ENCODE measurements around the gene CMTM7.
A peak's percentile ranks its signal among the peaks of the same experiment; 100 is the strongest.

CMTM7 gene

GRCh38 chr3:32442766-32443165 is 51.1 kb downstream of the CMTM7 start:
- Histone ChIP-seq H3K27ac (ENCODE audit: insufficient read depth in 1 of 2, low read depth in 1 of 2, low read length in 2 of 2, poor library complexity in 1 of 2, severe bottlenecking in 2 of 2) (no peak overlapping the region), H3K9me3 (ENCODE audit: control extremely low read depth in 1 of 5, control insufficient read depth in 4 of 5, insufficient read depth in 2 of 5, low read depth in 1 of 5, low read length in 4 of 5) (peaks cover 0 to 9% (median 2%) of the 10 kb centered on the region in 5 experiments), H3K4me1 (ENCODE audit: control extremely low read depth in 1 of 4, control insufficient read depth in 4 of 4, insufficient read depth in 4 of 4, low read length in 3 of 4) (peaks cover 0 to 12% (median 3%) of the 10 kb centered on the region in 4 experiments), H3K36me3 (ENCODE audit: control insufficient read depth in 4 of 4, insufficient read depth in 4 of 4, low read length in 3 of 4) (peaks cover 6 to 42% (median 19%) of the 10 kb centered on the region in 4 experiments), H3K4me3 (ENCODE audit: control insufficient read depth in 1 of 7, extremely low read depth in 1 of 7, insufficient read depth in 4 of 7, low read depth in 2 of 7, low read length in 6 of 7) (no peak overlapping the region), H3K27me3 (replicated peaks in 2 of 5; ENCODE audit: control insufficient read depth in 4 of 5, insufficient read depth in 5 of 5, low read length in 4 of 5) (no peaks in the 10 kb centered on the region)
- POLR2A ChIA-PET, result no interaction called here
- DNase-seq, result no peak
- CTCF ChIA-PET, result interaction anchor here (0.9 to 1.5 kb wide), 4 partner anchors 10 to 18 kb away, joined by 3 to 4 read pairs (median 3); no protein-coding TSS in a partner anchor
- 94% methylated on average over 2 of the region's 3 CpGs for WGBS (ENCODE audit: insufficient coverage)

- CTCF ChIA-PET, result interaction anchor here (0.8 to 1.3 kb wide), 3 partner anchors 11 to 24 kb away, joined by 3 to 4 read pairs (median 3); no protein-coding TSS in a partner anchor
Observed at GRCh38 chr3:32443478-32443877, 51.8 kb downstream of the CMTM7 start.

GRCh38 chr3:32447865-32448400 is 56.3 kb downstream of the CMTM7 start:
- Histone ChIP-seq H3K9me3 (ENCODE audit: control extremely low read depth in 1 of 5, control insufficient read depth in 4 of 5, insufficient read depth in 2 of 5, low read depth in 1 of 5, low read length in 4 of 5) (peaks cover 0 to 9% (median 2%) of the 10 kb centered on the region in 5 experiments), H3K36me3 (ENCODE audit: control insufficient read depth in 4 of 4, insufficient read depth in 4 of 4, low read length in 3 of 4) (peaks cover 13 to 67% (median 51%) of the 10 kb centered on the region in 4 experiments), H3K27me3 (replicated peaks in 2 of 5; ENCODE audit: control insufficient read depth in 4 of 5, insufficient read depth in 5 of 5, low read length in 4 of 5) (no peaks in the 10 kb centered on the region), H3K4me1 (ENCODE audit: control extremely low read depth in 1 of 4, control insufficient read depth in 4 of 4, insufficient read depth in 4 of 4, low read length in 3 of 4) (no peaks in the 10 kb centered on the region), H3K4me3 (ENCODE audit: control insufficient read depth in 1 of 7, extremely low read depth in 1 of 7, insufficient read depth in 4 of 7, low read depth in 2 of 7, low read length in 6 of 7) (no peak overlapping the region), H3K27ac (ENCODE audit: insufficient read depth in 1 of 2, low read depth in 1 of 2, low read length in 2 of 2, poor library complexity in 1 of 2, severe bottlenecking in 2 of 2) (no peak overlapping the region)
- POLR2A ChIA-PET, result no interaction called here
- no peak for DNase-seq
- WGBS (ENCODE audit: insufficient coverage), result no CpG with 5 or more reads among the region's 1 CpG
- CTCF ChIA-PET, result interaction anchor here (1.0 to 3.1 kb wide), 2 partner anchors 13 to 21 kb away, joined by 3 to 19 read pairs; no protein-coding TSS in a partner anchor

More at GRCh38 chr3:32443478-32443877, 51.8 kb downstream of the CMTM7 start:
- H3K9me3 ChIP-seq (ENCODE audit: control extremely low read depth in 1 of 5, control insufficient read depth in 4 of 5, insufficient read depth in 2 of 5, low read depth in 1 of 5, low read length in 4 of 5), result peaks cover 0 to 9% (median 2%) of the 10 kb centered on the region in 5 experiments
- H3K4me3 ChIP-seq (ENCODE audit: control insufficient read depth in 1 of 7, extremely low read depth in 1 of 7, insufficient read depth in 4 of 7, low read depth in 2 of 7, low read length in 6 of 7), result no peak overlapping the region
- peak in 1 of 3 donors; percentile 19 for DNase-seq
- H3K4me1 ChIP-seq (ENCODE audit: control extremely low read depth in 1 of 4, control insufficient read depth in 4 of 4, insufficient read depth in 4 of 4, low read length in 3 of 4), result peaks cover 0 to 7% (median under 1%) of the 10 kb centered on the region in 4 experiments
- no peak overlapping the region for H3K27ac ChIP-seq (ENCODE audit: insufficient read depth in 1 of 2, low read depth in 1 of 2, low read length in 2 of 2, poor library complexity in 1 of 2, severe bottlenecking in 2 of 2)
- 100% methylated on average over 1 of the region's 1 CpG for WGBS (ENCODE audit: insufficient coverage)
- POLR2A ChIA-PET, result no interaction called here
- H3K27me3 ChIP-seq (replicated peaks in 2 of 5; ENCODE audit: control insufficient read depth in 4 of 5, insufficient read depth in 5 of 5, low read length in 4 of 5), result no peaks in the 10 kb centered on the region
- peaks cover 10 to 49% (median 23%) of the 10 kb centered on the region in 4 experiments for H3K36me3 ChIP-seq (ENCODE audit: control insufficient read depth in 4 of 4, insufficient read depth in 4 of 4, low read length in 3 of 4)

- ChIA-PET CTCF (interaction anchor here (1.0 to 3.1 kb wide), 4 partner anchors 8 to 74 kb away, joined by 3 to 19 read pairs (median 6); no protein-coding TSS in a partner anchor), POLR2A (no interaction called here)
- no peaks in the 10 kb centered on the region for H3K4me1 ChIP-seq (ENCODE audit: control extremely low read depth in 1 of 4, control insufficient read depth in 4 of 4, insufficient read depth in 4 of 4, low read length in 3 of 4)
- WGBS (ENCODE audit: insufficient coverage), result 86% methylated on average over 12 of the region's 14 CpGs
- no peak overlapping the region for H3K27ac ChIP-seq (ENCODE audit: insufficient read depth in 1 of 2, low read depth in 1 of 2, low read length in 2 of 2, poor library complexity in 1 of 2, severe bottlenecking in 2 of 2)
- peaks cover 16 to 69% (median 49%) of the 10 kb centered on the region in 4 experiments for H3K36me3 ChIP-seq (ENCODE audit: control insufficient read depth in 4 of 4, insufficient read depth in 4 of 4, low read length in 3 of 4)
- DNase-seq, result no peak
- peaks cover 0 to 9% (median 2%) of the 10 kb centered on the region in 5 experiments for H3K9me3 ChIP-seq (ENCODE audit: control extremely low read depth in 1 of 5, control insufficient read depth in 4 of 5, insufficient read depth in 2 of 5, low read depth in 1 of 5, low read length in 4 of 5)
- H3K27me3 ChIP-seq (replicated peaks in 2 of 5; ENCODE audit: control insufficient read depth in 4 of 5, insufficient read depth in 5 of 5, low read length in 4 of 5), result no peaks in the 10 kb centered on the region
- H3K4me3 ChIP-seq (ENCODE audit: control insufficient read depth in 1 of 7, extremely low read depth in 1 of 7, insufficient read depth in 4 of 7, low read depth in 2 of 7, low read length in 6 of 7), result no peak overlapping the region
Observed at GRCh38 chr3:32448686-32449474, 57.2 kb downstream of the CMTM7 start.

- ChIA-PET POLR2A (no interaction called here), CTCF (interaction anchor here (1.1 to 3.1 kb wide), 5 partner anchors 9 to 75 kb away, joined by 3 to 19 read pairs (median 10); no protein-coding TSS in a partner anchor)
- DNase-seq, result no peak
- no peaks in the 10 kb centered on the region for H3K4me1 ChIP-seq (ENCODE audit: control extremely low read depth in 1 of 4, control insufficient read depth in 4 of 4, insufficient read depth in 4 of 4, low read length in 3 of 4)
- H3K9me3 ChIP-seq (ENCODE audit: control extremely low read depth in 1 of 5, control insufficient read depth in 4 of 5, insufficient read depth in 2 of 5, low read depth in 1 of 5, low read length in 4 of 5), result peaks cover 0 to 9% (median 2%) of the 10 kb centered on the region in 5 experiments
- WGBS (ENCODE audit: insufficient coverage), result 100% methylated on average over 1 of the region's 3 CpGs
- H3K36me3 ChIP-seq (ENCODE audit: control insufficient read depth in 4 of 4, insufficient read depth in 4 of 4, low read length in 3 of 4), result peaks cover 11 to 74% (median 53%) of the 10 kb centered on the region in 4 experiments
- no peak overlapping the region for H3K27ac ChIP-seq (ENCODE audit: insufficient read depth in 1 of 2, low read depth in 1 of 2, low read length in 2 of 2, poor library complexity in 1 of 2, severe bottlenecking in 2 of 2)
- no peaks in the 10 kb centered on the region for H3K27me3 ChIP-seq (replicated peaks in 2 of 5; ENCODE audit: control insufficient read depth in 4 of 5, insufficient read depth in 5 of 5, low read length in 4 of 5)
- H3K4me3 ChIP-seq (ENCODE audit: control insufficient read depth in 1 of 7, extremely low read depth in 1 of 7, insufficient read depth in 4 of 7, low read depth in 2 of 7, low read length in 6 of 7), result no peak overlapping the region
Observed at GRCh38 chr3:32449691-32450090, 58.0 kb downstream of the CMTM7 start.

- Histone ChIP-seq H3K36me3 (ENCODE audit: control insufficient read depth in 4 of 4, insufficient read depth in 4 of 4, low read length in 3 of 4) (peaks cover 12 to 81% (median 57%) of the 10 kb centered on the region in 4 experiments), H3K27me3 (replicated peaks in 2 of 5; ENCODE audit: control insufficient read depth in 4 of 5, insufficient read depth in 5 of 5, low read length in 4 of 5) (no peaks in the 10 kb centered on the region), H3K9me3 (ENCODE audit: control extremely low read depth in 1 of 5, control insufficient read depth in 4 of 5, insufficient read depth in 2 of 5, low read depth in 1 of 5, low read length in 4 of 5) (peaks cover 0 to 7% (median 2%) of the 10 kb centered on the region in 5 experiments), H3K4me1 (ENCODE audit: control extremely low read depth in 1 of 4, control insufficient read depth in 4 of 4, insufficient read depth in 4 of 4, low read length in 3 of 4) (no peaks in the 10 kb centered on the region), H3K4me3 (ENCODE audit: control insufficient read depth in 1 of 7, extremely low read depth in 1 of 7, insufficient read depth in 4 of 7, low read depth in 2 of 7, low read length in 6 of 7) (no peak overlapping the region), H3K27ac (ENCODE audit: insufficient read depth in 1 of 2, low read depth in 1 of 2, low read length in 2 of 2, poor library complexity in 1 of 2, severe bottlenecking in 2 of 2) (no peak overlapping the region)
- WGBS (ENCODE audit: insufficient coverage), result 100% methylated on average over 1 of the region's 2 CpGs
- ChIA-PET POLR2A (interaction anchor here (0.5 kb wide), 1 partner anchor 47 kb away, joined by 3 read pairs; no protein-coding TSS in a partner anchor), CTCF (interaction anchor here (1.1 to 3.1 kb wide), 6 partner anchors 10 to 76 kb away, joined by 3 to 19 read pairs (median 6); no protein-coding TSS in a partner anchor)
- no peak for DNase-seq
Observed at GRCh38 chr3:32450426-32450825, 58.8 kb downstream of the CMTM7 start.

Data from common myeloid progenitor, CD34-positive (primary cell).